GM19035 (cell line): ENCODE measurements around the gene ANO1.

Experiments
- ATAC-seq: cut with Tn5 transposase; IDR thresholded peaks from one replicate; pipeline ENCODE4 v1.9.1; 2021; ENCODE audit not compliant: unreplicated experiment

The ANO1 gene

GRCh38 chr11:70233511-70233934 lies 155.4 kb downstream of the ANO1 start:
- ATAC-seq = no peak

DNA sequence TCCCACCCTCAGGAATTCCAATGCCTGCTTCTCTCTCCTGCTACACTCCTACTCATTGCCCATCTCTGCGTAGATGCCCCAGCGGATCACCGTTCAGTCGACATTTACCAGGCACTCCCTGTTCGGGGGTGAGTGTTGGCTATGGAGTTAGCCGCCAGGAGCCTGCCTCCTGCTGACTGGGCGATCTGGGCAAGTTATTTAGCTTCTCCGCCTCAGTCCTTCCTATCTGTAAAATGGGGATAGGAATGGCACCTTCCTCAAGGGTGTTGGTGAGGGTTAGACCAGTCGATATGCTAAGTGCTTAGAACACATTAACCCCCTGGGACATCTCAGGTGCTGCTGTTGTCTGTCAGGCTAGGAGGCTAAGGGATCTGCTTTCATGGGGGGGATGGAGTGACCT lies 155.8 kb downstream of the ANO1 start:
- no peak for ATAC-seq
